Thyroid gland (tissue), 4 donors: ENCODE results near the gene RNF212B. TPM values are rescaled to one million over a fixed set of nuclear protein-coding genes. Genes with fewer than 3 reads are reported as not detected.

ENCODE experiments used
- DNase-seq, 2 donors: peaks; one replicate each; pipeline ENCODE4 v3.0.0-alpha.2; 2019
- H3K27ac ChIP-seq, 3 donors: fragments of 200-600 bp; sonication (generic); 1 replicate in 2 of 3; 2 replicates in 1 of 3; pipeline ENCODE4 v1.5.1; 2016 to 2019; ENCODE audit warnings: mild to moderate bottlenecking in 1 of 3, moderate library complexity in 1 of 3
- H3K27me3 ChIP-seq: fragments of 200-600 bp; sonication (generic); one replicate; pipeline ENCODE4 v1.5.1; 2019
- H3K36me3 ChIP-seq, 2 donors: fragments of 200-600 bp; sonication (generic); one replicate each; pipeline ENCODE4 v1.5.1; 2016 to 2019
- H3K4me1 ChIP-seq, 2 donors: fragments of 200-600 bp; sonication (generic); one replicate each; pipeline ENCODE4 v1.5.1; 2017 to 2019
- H3K4me3 ChIP-seq, 3 donors: fragments of 200-600 bp; sonication (generic); replicated peaks in 1 of 3; 1 replicate in 2 of 3; 2 replicates in 1 of 3; pipeline ENCODE4 v1.5.1; 2016; ENCODE audit warnings: mild to moderate bottlenecking in 1 of 3
- H3K9me3 ChIP-seq: fragments of 200-600 bp; sonication (generic); one replicate; pipeline ENCODE4 v1.5.1; 2017
- CTCF ChIP-seq, 6 experiments: fragments of 200-600 bp in 3 of 6; fragments of 450-650 bp in 3 of 6; sonication (generic) in 3 of 6; IDR thresholded peaks; one replicate each; pipeline ENCODE4 v1.5.1; 2016 to 2019; ENCODE audit warnings: antibody characterized with exemption in 6 of 6, mild to moderate bottlenecking in 2 of 6, inconsistent platforms in 1 of 6, moderate library complexity in 1 of 6
- POLR2A ChIP-seq, 2 donors: fragments of 450-650 bp; IDR thresholded peaks; one replicate each; pipeline ENCODE4 v1.6.1; 2017; ENCODE audit warnings: antibody characterized with exemption in 2 of 2, mild to moderate bottlenecking in 2 of 2, moderate library complexity in 1 of 2
- WGBS, 2 donors: methylation state at CpG; one replicate each; pipeline ENCODE4 v1.1.5; 2017; 5-methylcytosine and 5-hydroxymethylcytosine counted together
- intact Hi-C: fragments of 100-400 bp; cut with DNase I; formaldehyde crosslinking; loops from one replicate; pipeline ENCODE4 v1.15.1; 2023
- total RNA-seq, 4 donors: library from RNA; depleted of rRNA; stranded (reverse); fragments of >200 nt; gene quantifications; one replicate each; pipeline ENCODE4 v1.2.3, GENCODE V29; 2016

RNF212B gene
- total RNA-seq, 4 donors from 2014 or later, result 0.40 TPM; not detected in 3

GRCh38 chr14:23301288-23301968 is 63.7 kb downstream of the RNF212B start:
- Histone ChIP-seq H3K4me1 (peaks cover 14 to 31% of the 10 kb centered on the region in 2 donors), H3K27ac (peak overlapping the region; percentile 98 to 100 (median 100)), H3K27me3 (no peaks in the 10 kb centered on the region), H3K9me3 (no peaks in the 10 kb centered on the region), H3K4me3 (peak overlapping the region; percentile 54 to 87 (median 64)), H3K36me3 (peaks cover 0 to 5% of the 10 kb centered on the region in 2 donors)
- peak; percentile 98 to 99 for DNase-seq
- WGBS, 2 donors, result 0 to 1% methylated on average over 30 to 33 of the region's 87 CpGs
- intact Hi-C loops, result no loop called here
- TF ChIP-seq CTCF (IDR thresholded peaks at IDR 0.05) (peak; percentile 16 to 92 (median 60)), POLR2A (IDR thresholded peaks at IDR 0.05) (peak; percentile 53 to 81)

GRCh38 chr14:23301969-23302289 is 64.2 kb downstream of the RNF212B start:
- H3K9me3 ChIP-seq, result no peaks in the 10 kb centered on the region
- no peaks in the 10 kb centered on the region for H3K27me3 ChIP-seq
- peaks cover 0 to 5% of the 10 kb centered on the region in 2 donors for H3K36me3 ChIP-seq
- DNase-seq, result no peak
- peaks cover 14 to 31% of the 10 kb centered on the region in 2 donors for H3K4me1 ChIP-seq
- intact Hi-C loops, result no loop called here
- peak in 1 of 2 donors; percentile 83 for TF ChIP-seq POLR2A (IDR thresholded peaks at IDR 0.05)
- TF ChIP-seq CTCF (IDR thresholded peaks at IDR 0.05), result no peak
- H3K27ac ChIP-seq, result peak overlapping the region; percentile 82 to 98 (median 96)
- peak overlapping the region; percentile 54 to 82 (median 64) for H3K4me3 ChIP-seq
- WGBS, 2 donors, result 0% methylated on average over 4 to 16 of the region's 25 CpGs

DNA sequence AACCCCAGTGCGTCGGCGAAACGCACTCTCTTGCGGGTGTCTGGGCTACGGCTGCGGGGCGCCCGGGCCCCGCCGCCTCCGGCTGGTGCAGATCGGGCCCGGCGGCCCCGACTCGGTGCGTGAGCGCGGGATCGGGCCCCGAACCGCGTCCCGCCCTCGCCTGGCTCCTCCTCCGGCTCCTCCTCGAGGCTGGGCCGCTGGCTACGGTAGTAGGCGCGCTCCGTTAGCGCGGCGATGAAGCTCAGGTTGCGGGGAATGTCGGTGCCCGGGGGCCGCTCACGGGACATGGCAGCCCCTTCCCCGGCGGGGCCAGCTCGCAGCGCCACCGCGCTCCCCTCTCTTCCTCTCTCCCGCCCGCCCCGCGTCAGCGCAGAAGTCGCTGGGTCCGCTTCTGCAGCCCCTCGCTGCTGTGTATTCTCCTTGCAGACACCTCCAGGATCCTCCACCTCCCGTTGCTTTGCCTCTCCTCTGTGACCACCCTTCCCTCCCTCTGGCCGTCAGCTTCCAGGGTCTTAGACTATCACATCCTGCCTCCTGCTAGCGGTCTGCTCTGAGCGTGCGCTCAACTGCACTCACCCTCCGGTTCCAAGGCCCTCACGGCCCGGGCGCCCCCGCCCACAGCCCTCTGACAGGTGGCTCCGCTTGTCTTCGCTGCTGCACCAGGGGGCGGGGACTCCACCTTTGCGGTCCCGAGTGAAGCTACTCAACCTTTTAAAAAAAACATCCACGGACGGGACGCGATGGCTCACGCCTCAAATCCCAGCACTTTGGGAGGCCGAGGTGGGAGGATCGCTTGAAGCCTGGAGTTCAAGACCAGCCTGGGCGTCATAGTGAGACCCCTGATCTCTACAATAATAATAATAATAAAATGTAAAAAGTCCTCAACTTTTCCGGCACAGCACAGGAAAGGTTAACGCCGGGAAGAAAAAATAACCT is 64.8 kb downstream of the RNF212B start, which contains the start of gene PPP1R3E:
TSS of gene PPP1R3E (minus strand) at position 570 of the 936 bp plus-strand sequence. CDS start at position 287, 283 bp downstream.
- WGBS, 2 donors, result 3 to 8% methylated on average over 26 to 42 of the region's 81 CpGs
- TF ChIP-seq POLR2A (IDR thresholded peaks at IDR 0.05), result peak in 1 of 2 donors; percentile 70
- no peak for TF ChIP-seq CTCF (IDR thresholded peaks at IDR 0.05)
- Histone ChIP-seq H3K27ac (peak within 1 kb of the TSS; percentile 82 to 98 (median 96)), H3K36me3 (peaks cover 0 to 5% of the 10 kb centered on the region in 2 donors), H3K27me3 (no peaks in the 10 kb centered on the region), H3K4me1 (peaks cover 20 to 35% of the 10 kb centered on the region in 2 donors), H3K9me3 (no peaks in the 10 kb centered on the region), H3K4me3 (peak within 1 kb of the TSS; percentile 54 to 82 (median 64))
- intact Hi-C loops, result no loop called here
- DNase-seq, result peak; percentile 86 to 88

GRCh38 chr14:23306412-23307145 is 68.8 kb downstream of the RNF212B start, which contains the start of gene BCL2L2:
BCL2L2 (plus strand) TSS chr14:23306833; CDS start chr14:23307768, 935 bp downstream.
- peak; percentile 96 to 97 for DNase-seq
- Histone ChIP-seq H3K36me3 (peaks cover 3 to 8% of the 10 kb centered on the region in 2 donors), H3K27ac (peak within 1 kb of the TSS; percentile 70 to 88 (median 87)), H3K4me1 (peaks cover 25 to 38% of the 10 kb centered on the region in 2 donors), H3K4me3 (peak within 1 kb of the TSS in 2 of 3 donors; percentile 69 to 73), H3K9me3 (no peaks in the 10 kb centered on the region), H3K27me3 (no peaks in the 10 kb centered on the region)
- 0 to 4% methylated on average over 22 to 24 of the region's 24 CpGs for WGBS, 2 donors
- TF ChIP-seq POLR2A (IDR thresholded peaks at IDR 0.05) (peak; percentile 41 to 82), CTCF (IDR thresholded peaks at IDR 0.05) (no peak)
- intact Hi-C loops, result no loop called here
